Thoracic aorta (tissue), 2 donors: ENCODE results near the gene PAX1. TPM values are rescaled to one million over a fixed set of nuclear protein-coding genes. Genes with fewer than 3 reads are reported as not detected.

ENCODE experiments used
- ATAC-seq: fragments of 150-250 bp; one replicate; pipeline ENCODE4 v1.8.0; 2017; ENCODE audit warnings: low read depth; ENCODE audit not compliant: insufficient number of reproducible peaks, low FRiP score
- DNase-seq: peaks from one replicate; pipeline ENCODE4 v3.0.0-alpha.2; 2020; ENCODE audit warnings: low spot score
- H3K27ac ChIP-seq, 2 donors: fragments of 200-600 bp; sonication (generic); 1 replicate in 1 of 2; 2 replicates in 1 of 2; pipeline ENCODE4 v1.5.1; 2016; ENCODE audit warnings: mild to moderate bottlenecking in 2 of 2, moderate library complexity in 2 of 2
- H3K27me3 ChIP-seq: fragments of 200-600 bp; sonication (generic); replicated peaks from 2 replicates; pipeline ENCODE4 v1.6.0; 2016; ENCODE audit warnings: mild to moderate bottlenecking; ENCODE audit not compliant: insufficient read depth
- H3K36me3 ChIP-seq: fragments of 200-600 bp; sonication (generic); one replicate; pipeline ENCODE4 v1.5.1; 2016
- H3K4me1 ChIP-seq, 2 donors: fragments of 200-600 bp; sonication (generic); 1 replicate in 1 of 2; 2 replicates in 1 of 2; pipeline versions ENCODE4 v1.5.1 to v1.6.0; 2016; ENCODE audit warnings: low read depth in 2 of 2, mild to moderate bottlenecking in 1 of 2; ENCODE audit not compliant: control insufficient read depth in 1 of 2
- H3K4me3 ChIP-seq: fragments of 200-600 bp; sonication (generic); 2 replicates; pipeline ENCODE4 v1.5.1; 2016; ENCODE audit warnings: mild to moderate bottlenecking
- H3K9me3 ChIP-seq: fragments of 200-600 bp; sonication (generic); 2 replicates; pipeline ENCODE4 v1.5.1; 2016
- total RNA-seq, 2 donors: library from RNA; depleted of rRNA; stranded (reverse); fragments of >200 nt; gene quantifications; one replicate each; pipeline versions ENCODE4 v1.1.0 to v1.2.3, GENCODE V29; 2016
- TF ChIP-seq, protein P1 (sequence below): fragments of 200-600 bp; sonication (generic); IDR thresholded peaks from one replicate; pipeline ENCODE4 v1.5.1; 2019; ENCODE audit warnings: antibody characterized with exemption

Gene PAX1
- total RNA-seq, 2 donors from 2014 or later = not detected

DNA sequence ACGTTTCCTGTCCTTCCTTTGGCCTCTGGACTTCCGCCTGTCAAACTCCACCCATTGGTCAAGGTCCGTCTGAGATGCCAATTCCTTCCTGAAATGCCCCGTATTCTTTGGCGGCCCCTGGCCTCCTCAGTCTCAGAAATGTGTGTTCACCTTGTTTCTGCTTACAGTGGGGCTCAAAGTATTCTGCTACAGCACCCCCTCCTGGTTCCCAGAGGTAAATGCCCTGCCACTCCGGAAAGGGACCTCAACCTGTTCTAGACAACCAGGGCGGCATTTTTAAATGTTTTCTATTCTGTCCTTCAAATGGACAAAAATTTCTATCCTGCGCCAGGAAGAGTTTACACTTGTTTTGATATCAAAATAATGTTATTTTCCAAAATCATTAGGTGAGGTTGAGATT is 12.1 kb upstream of the PAX1 start:
- Histone ChIP-seq H3K4me3 (no peak overlapping the region), H3K27ac (no peak overlapping the region), H3K9me3 (no peaks in the 10 kb centered on the region), H3K27me3 (no peaks in the 10 kb centered on the region), H3K36me3 (no peaks in the 10 kb centered on the region), H3K4me1 (no peaks in the 10 kb centered on the region)
- DNase-seq (no peak), ATAC-seq (no peak)
- TF ChIP-seq, protein P1, sequence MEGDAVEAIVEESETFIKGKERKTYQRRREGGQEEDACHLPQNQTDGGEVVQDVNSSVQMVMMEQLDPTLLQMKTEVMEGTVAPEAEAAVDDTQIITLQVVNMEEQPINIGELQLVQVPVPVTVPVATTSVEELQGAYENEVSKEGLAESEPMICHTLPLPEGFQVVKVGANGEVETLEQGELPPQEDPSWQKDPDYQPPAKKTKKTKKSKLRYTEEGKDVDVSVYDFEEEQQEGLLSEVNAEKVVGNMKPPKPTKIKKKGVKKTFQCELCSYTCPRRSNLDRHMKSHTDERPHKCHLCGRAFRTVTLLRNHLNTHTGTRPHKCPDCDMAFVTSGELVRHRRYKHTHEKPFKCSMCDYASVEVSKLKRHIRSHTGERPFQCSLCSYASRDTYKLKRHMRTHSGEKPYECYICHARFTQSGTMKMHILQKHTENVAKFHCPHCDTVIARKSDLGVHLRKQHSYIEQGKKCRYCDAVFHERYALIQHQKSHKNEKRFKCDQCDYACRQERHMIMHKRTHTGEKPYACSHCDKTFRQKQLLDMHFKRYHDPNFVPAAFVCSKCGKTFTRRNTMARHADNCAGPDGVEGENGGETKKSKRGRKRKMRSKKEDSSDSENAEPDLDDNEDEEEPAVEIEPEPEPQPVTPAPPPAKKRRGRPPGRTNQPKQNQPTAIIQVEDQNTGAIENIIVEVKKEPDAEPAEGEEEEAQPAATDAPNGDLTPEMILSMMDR = no peak

DNA sequence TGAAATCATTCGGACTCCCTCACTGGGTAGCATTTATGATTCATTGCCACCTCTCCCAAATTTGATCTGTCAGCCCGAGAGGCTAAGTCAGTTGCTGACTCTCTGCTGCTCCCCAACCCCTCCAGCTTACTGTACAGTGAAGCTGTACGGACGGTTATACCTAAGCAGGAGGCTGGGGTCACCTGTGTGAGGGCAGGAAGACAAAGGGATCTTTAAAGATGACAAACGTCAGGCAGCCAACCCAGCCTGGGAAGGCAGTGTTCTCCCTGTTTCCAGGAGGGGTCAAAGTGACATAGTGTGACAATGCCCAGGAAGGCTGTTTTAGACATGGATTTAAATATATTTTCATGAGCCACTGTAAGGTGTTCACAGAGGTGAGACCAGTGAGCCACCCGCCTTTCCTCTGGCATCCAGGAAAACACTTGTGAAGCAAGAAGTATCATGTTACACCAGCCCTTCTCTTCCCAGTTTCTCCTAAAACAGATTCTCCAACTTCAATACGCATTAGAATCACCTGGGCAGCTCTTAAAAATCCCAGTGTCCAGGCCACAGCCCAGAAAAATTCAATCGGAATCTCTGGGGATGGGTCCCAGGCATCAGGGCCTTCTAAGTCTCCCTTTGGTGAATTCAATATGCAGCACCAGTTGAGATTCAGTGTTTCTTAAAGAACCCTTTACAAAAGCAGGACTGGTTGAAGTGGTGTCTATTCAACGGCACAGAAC is 6.8 kb upstream of the PAX1 start:
- H3K4me3 ChIP-seq = no peak overlapping the region
- peaks cover 0 to 6% of the 10 kb centered on the region in 2 donors for H3K4me1 ChIP-seq
- TF ChIP-seq, protein P1 = no peak
- H3K36me3 ChIP-seq = no peaks in the 10 kb centered on the region
- no peaks in the 10 kb centered on the region for H3K27me3 ChIP-seq
- H3K9me3 ChIP-seq = no peaks in the 10 kb centered on the region
- ATAC-seq = no peak
- DNase-seq = no peak
- H3K27ac ChIP-seq = no peak overlapping the region

DNA sequence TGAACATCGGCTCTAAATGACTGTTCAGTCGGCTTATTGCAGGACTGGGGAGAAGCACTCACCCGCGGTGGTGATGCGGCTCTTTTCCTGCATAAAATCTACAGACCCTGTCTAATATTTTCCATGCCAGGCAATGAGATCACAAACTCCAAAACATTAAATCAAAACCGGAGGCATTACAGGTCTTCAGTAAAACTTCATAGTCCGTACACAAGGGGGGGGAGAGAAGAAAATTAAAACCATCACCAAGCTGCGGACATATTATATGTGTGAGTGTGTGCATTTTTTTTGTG is 6.3 kb upstream of the PAX1 start:
- no peaks in the 10 kb centered on the region for H3K27me3 ChIP-seq
- TF ChIP-seq, protein P1 = no peak
- no peak for DNase-seq
- H3K4me1 ChIP-seq = peaks cover 0 to 6% of the 10 kb centered on the region in 2 donors
- ATAC-seq = no peak
- no peaks in the 10 kb centered on the region for H3K9me3 ChIP-seq
- no peak overlapping the region for H3K27ac ChIP-seq
- H3K4me3 ChIP-seq = no peak overlapping the region
- H3K36me3 ChIP-seq = no peaks in the 10 kb centered on the region

DNA sequence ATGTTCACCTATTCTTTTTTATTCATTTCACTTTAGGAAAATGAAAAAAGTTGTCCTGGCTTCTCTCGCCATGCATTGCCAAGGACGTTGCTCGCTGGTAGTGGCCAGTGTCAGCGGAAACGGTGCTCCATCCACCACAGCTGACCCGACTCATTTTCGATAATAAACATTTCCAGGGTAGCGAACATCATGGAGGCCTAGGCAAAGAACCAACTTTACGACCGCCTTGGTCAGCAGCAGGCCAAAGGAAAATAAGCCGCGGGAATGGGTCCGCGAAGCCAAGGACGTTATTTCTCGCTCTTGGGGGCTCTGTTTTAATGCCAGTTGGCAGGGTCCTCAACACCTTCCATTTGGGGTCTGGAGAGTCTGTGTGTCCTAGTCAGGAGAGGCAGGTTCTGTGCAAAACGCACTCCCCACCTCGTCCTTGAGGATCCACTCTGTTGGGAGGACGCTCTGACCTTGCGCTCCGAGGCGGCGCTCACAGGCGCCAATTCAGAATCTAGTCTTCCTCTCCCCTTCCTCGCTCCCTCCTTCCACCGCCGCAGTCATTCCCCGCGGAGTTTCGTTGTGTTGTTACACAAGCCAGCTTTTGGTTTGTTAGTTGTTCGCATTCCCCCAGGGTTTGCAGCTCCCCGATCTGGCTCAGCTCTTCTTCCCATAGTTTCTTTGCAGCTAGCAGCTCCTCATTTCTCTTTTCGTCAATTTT is 4.1 kb upstream of the PAX1 start:
- DNase-seq (no peak), ATAC-seq (no peak)
- no peak overlapping the region for H3K27ac ChIP-seq
- no peaks in the 10 kb centered on the region for H3K9me3 ChIP-seq
- H3K4me3 ChIP-seq = no peak overlapping the region
- peaks cover 0 to 6% of the 10 kb centered on the region in 2 donors for H3K4me1 ChIP-seq
- TF ChIP-seq, protein P1 = no peak
- no peaks in the 10 kb centered on the region for H3K36me3 ChIP-seq
- H3K27me3 ChIP-seq = no peaks in the 10 kb centered on the region

DNA sequence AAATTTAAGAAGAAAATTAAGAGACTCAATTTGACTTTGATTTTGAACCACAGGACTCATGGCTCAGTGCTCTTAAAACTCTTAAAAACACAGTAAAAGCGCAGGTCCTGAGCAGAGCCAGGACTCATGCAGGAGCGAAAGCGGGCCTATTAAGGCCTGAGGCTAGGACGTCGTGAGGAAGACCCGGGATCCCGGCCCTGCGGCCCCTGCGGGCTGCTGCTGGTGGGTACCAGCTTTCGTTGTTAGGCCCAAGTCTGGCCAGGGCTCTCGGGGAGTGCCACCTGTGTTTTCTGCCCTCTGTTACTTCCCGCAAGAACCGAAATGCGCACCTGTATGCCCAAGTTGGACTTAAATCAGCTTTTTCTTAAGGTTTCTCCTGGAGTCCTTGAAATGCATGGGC is 3.4 kb upstream of the PAX1 start:
- Histone ChIP-seq H3K27ac (no peak overlapping the region), H3K4me1 (peaks cover 0 to 6% of the 10 kb centered on the region in 2 donors), H3K27me3 (no peaks in the 10 kb centered on the region), H3K9me3 (no peaks in the 10 kb centered on the region), H3K36me3 (no peaks in the 10 kb centered on the region), H3K4me3 (no peak overlapping the region)
- ATAC-seq = no peak
- no peak for DNase-seq
- TF ChIP-seq, protein P1 = no peak
